Mammary epithelial cell (primary cell): ENCODE results near the gene RASL12.
"Not testable (repeated sequence)": the region's sequence is repeated elsewhere in the genome, so short reads cannot be mapped to it uniquely, and the experiment has no call there.

Experiments used
- CTCF ChIP-seq, 2 donors: IDR thresholded peaks in 1 of 2; conservative IDR thresholded peaks in 1 of 2; 2 replicates each; pipeline ENCODE4 v1.5.1; 2011 to 2012; ENCODE audit warnings: inconsistent platforms in 2 of 2, low read length in 2 of 2, mild to moderate bottlenecking in 2 of 2, control low read depth in 1 of 2, low read depth in 1 of 2; ENCODE audit not compliant: insufficient read depth in 1 of 2; ENCODE audit errors: extremely low read depth in 1 of 2
- EZH2 ChIP-seq: IDR thresholded peaks from 2 replicates; pipeline ENCODE4 v1.6.1; 2012; ENCODE audit warnings: low read length, inconsistent platforms, borderline replicate concordance

GRCh38 chr15:65093793-65094170, 26.0 kb upstream of the RASL12 start:
- not testable (repeated sequence) for TF ChIP-seq CTCF (conservative IDR thresholded peaks at IDR 0.05 in 1 of 2, IDR thresholded peaks at IDR 0.05 in 1 of 2; ENCODE audit: extremely low read depth in 1 of 2, insufficient read depth in 1 of 2, low read depth in 1 of 2, low read length in 2 of 2); EZH2
